HG03457 (cell line): ENCODE results near the gene THOC6.

ENCODE experiments used
- ATAC-seq: cut with Tn5 transposase; IDR thresholded peaks from one replicate; pipeline ENCODE4 v1.9.1; 2021; ENCODE audit warnings: moderate number of reproducible peaks; ENCODE audit not compliant: unreplicated experiment

Gene THOC6

DNA sequence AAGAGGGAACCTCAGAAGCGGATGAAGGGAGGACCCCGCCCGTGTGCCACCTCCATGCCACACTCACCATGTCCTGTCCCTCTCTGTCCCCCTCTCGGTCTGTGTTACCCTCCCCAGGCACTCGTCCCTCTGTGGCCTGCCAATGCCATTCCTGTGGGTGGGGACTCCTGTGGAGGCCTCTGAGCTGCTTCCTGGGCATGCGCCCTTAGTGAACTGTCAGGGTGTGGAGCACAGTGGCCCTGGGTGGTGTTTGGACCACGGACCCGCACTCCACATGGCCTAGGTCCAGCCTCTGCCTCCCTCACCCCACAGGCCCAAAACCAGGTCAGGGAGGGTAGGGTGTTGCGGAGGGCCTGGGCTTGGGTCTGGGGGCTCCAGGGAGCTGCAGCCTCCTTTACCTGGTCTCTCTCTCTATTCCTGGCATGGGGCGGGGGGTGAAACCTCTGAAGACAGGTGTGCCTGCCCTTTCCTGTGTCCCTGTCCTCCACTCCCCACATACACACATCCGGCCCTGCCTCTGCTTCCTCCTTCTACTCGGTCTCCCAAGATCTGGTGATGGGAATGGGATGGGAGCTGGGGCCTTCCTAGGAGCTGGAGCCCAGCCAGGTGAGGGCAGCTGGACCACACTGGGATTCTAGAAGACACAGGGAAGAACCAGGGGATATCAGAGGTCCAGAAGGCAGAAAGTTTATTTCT lies 32.1 kb upstream of the THOC6 start:
- no peak for ATAC-seq

DNA sequence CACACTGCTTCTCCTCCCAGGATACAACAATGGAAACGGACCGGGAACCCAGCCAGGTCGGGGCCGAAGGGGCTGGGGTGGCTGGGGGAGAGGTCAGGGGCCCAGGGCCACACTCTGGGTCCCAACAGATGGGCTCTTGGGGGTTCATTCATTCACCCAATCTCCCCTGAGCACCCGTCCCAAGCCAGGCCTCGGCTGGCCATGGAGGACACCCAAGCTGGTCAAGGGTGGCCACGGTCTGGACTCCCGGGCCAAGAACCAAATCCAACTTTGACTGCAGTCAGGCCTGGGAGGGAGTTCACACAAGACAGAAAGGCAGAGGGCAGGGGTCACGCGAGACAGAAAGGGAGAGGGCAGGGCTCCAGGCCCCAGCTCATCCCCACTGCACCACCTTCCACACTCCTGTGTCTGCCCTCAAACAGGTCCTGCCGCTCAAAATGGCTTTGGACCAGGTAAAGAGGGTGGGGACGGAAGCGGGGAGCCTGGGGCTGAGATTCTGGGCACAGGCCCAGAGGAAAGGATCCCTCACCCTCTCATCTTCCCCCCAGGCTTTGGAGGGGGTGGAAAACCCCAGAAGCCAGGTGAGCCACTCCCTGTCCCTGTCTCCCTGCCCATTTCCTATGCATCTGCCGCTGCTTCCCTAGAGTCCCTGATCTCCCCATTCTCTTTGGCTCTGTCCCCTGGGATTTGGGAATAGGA lies 31.3 kb upstream of the THOC6 start:
- ATAC-seq: no peak

DNA sequence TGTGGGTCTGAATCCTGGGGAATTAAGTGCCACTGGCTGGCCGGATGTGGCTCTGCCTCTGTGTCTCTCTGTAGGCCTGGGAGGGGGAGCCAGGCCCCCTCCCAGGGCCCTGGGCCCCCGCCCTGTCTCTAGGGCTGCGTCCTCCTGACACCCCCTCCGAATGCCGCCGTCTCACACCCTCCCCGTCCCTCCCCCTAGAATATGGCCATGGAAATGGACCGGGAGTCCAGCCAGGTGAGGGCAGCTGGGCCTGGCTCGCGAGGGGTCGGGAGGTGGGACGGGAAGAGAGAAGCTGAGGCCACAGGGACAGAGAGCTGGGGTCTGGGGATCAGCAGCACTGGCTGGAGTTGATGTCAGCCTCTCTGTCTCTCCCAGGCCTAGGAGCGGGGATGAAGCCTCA lies 27.5 kb upstream of the THOC6 start:
- ATAC-seq: no peak

DNA sequence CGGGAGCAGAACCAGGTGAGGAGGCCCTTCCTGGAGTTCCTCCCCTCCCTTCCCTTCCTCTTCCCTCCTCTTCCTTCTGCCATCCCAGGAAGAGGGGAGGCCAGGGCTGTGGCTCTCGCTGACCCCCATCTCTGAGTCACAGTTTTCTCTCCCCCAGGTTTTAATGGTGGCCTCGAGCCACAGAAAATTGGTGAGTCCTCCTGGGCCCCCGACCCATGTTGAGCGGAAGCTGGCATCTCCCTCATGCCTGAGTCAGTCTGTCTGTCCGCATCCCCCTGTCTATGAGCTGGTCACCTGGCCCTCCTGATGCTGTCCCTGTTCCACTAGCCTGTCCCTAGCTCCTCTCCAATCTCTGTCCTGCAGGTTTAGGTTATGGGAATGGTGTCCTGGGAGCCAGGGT lies 23.9 kb upstream of the THOC6 start:
- no peak for ATAC-seq

DNA sequence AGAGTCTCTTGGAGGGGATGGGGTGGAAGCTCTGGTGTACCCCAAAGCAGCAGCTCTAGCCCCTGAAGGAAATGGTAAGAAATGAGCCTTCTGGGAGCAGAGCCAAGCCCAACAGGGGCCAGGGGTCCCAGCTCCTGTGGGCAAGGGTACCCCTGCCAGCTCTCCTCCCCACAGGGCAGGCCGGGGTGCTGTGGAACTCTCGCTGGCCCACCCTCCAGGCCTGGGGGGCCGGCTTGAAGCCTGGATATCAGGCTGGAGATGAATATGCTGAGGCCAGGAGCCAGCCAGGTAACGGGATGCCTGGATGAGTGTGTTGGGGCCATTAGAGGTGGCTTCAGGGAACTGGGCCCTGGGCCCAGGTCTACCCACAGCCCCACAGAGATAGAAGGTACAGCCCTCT lies 23.3 kb upstream of the THOC6 start:
- no peak for ATAC-seq

DNA sequence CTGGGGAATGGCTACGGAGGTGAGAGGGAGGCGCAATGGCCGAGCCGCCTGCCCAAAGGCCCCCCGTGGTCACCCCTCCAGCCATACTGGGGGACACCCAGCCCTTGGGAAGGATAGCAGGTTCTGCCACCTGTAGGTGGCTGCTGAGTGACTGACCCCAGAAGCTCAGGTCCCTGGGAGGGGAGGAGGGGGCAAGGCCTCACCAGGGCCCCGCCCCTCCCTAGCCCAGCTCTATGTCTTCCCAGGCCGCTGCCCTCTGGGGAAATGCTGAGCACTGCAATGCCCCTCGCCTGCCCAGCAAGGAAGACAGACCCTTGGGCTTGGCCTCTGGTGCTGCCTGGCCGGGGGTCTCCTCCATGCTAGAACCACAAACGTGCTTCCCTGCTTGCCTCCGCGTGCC lies 22.5 kb upstream of the THOC6 start:
- ATAC-seq: no peak

DNA sequence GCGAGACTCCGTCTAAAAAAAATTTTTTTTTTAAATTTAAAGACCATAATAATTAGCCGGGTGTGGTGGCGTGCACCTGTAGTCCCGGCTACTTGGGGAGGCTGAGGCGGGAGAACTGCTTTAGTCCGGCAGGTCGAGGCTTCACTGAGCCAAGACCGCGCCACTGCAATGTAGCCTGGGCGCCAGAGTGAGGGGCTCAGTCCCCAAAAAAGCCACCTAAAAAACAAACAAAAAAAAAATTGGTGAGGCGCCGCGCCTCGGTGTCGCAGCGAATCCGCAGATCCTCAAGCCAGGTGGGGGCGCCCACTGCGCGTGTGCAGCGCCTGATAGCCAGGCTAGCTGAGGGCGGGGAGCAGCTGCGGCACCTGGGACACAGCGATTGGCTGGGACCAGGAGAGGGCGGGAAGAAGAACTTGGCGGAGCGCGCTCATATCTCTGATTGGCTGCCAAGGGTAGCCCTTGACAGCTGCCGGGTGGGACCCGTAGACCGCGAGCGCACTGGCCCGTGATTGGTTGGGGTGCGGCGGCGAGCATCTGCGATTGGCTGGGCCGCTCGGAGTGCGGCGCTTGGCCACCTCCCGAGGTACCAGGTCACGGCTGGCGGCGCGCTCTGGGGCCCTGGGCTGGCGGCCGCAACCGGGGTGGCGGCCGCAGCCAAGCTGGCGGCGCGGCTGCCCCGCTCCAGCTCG lies 20.1 kb upstream of the THOC6 start:
- ATAC-seq: peak; percentile 83

DNA sequence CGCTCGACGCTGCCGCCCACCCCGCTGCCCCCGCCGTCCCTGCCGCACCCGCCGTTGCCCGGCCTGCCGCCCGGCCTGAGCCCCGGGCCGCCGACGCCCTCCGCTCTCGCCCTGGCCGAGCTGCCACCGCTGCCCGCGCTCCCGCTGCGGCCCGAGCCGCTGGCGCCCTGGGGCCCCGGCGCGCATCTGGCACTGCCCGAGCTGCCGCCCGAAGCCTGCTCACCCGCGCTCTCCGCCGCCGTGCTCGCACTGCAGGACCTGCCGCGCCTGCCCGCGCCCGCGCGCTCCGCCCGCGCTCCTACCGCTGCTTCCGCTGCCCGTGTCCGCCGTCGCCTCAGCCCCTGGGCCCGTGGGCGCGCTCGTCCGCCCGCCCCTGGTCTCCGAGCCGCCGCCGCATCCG lies 19.5 kb upstream of the THOC6 start:
- no peak for ATAC-seq

DNA sequence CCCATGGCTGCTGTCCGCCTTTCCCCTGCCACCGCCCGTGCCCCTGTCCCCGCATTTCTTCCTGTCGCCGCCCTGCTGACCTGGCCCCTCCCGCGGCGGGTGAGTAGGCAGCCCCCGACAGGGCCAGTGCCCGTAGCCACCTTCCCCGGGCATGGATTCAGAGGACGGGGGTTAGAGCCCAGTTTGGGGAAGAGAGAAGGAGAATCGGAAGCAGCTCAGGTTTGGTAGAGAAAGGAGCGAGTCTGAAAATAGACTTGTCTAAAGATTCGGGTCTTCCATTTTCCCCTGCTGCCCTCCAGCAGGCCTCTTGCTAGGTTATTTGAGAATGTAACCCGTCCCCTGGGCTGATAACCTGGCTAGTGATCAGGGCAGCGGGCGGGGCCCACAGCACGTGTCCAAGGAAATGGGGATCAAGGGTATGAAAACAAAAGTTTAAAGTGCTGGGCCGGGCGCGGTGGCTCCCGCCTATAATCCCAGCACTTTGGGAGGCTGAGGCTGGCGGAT lies 19.0 kb upstream of the THOC6 start:
- no peak for ATAC-seq

DNA sequence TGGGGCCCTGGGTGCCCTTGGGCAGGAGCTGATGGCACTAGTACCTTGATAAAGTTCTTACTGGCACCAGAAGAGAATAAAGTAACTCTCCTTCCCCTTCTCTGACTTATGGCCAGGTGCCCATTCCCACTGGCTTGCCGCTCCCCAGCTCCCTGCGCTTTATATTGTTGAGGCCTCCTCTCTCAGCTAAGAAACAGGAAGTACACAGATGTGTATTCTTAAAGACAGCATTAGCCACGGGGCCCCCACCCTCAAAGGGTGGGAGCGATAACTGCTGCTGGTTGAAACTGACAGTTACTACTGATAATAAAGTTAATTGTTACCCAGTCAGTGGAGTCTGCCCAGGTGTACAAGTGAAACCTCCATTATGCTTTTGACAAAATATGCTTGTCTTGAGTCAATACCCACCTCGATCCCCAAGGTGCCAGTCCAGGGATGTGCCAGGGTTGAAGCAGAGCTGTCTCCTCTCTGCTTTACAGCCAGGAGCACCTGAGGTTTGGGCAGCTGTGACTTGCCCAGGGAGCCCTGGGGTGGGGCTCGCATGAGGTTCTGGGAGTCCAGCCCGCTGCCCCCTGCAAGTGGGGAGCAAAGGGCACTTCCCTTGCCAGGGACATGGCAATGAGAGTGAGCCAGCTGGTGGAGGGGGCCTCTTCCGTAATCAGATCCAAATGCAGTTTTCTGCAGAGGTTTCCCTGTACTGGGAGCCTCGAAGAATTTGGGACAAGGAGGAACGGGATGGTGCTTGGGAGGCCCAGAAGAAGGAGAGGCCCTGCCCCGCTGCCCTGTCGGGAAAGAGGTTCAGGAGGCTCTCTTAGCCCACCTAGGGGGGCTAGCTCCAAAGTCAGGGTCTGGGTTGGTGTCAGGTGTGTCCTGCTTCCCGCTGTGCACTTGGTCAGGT lies 16.5 kb upstream of the THOC6 start:
- ATAC-seq: no peak

DNA sequence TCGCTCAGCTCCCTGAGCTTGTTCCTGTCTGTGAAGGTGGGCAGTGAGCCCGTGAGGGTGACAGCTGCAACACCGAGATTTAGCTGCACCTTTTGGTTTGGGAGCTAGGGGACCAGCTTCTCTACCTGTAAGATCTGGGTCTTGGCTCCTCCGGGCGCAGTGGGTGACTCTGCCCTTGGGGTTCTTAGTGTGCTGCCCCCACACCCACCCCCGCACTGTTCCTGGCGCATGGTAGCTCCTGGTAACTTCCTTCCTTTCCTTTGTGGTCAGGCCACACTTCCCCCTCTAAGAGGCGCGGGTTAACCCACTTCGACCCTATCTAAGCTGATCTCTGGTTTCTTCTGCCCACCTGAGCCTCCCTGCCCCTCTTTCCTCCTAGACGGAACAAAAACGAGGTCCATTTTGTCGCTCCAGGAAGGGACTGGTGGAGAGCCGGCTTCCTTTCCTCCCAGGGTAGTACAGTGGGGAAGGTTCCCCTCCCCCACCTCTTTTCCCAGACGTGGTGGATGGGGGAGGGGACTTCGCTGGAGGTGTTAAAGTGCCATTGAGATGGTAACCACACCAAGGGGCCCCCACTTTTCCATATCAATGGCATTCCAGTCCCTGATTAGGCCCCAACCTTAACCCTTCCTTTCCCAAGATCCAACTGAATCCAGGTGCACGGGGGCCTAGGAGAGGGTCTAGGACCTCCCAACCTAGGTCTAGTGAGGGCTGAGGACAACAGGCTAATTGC lies 15.7 kb upstream of the THOC6 start:
- no peak for ATAC-seq

DNA sequence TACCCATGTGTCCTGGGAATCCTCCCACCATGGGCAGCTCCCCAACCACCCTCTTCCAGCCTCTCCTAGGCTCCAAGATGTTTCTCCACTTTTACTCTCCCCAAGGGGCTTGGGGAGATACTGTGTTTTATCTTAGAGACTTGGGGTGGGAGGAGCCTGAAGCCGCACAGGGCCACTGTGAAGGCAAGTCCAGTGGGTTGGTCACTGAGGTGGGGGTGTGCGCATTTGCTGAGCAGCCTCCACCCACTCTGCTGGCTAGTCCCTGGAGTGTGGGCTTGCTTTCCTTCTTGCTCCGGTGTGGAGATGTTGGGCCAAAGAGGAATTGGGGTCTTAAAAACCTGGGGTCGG lies 15.2 kb upstream of the THOC6 start:
- no peak for ATAC-seq

DNA sequence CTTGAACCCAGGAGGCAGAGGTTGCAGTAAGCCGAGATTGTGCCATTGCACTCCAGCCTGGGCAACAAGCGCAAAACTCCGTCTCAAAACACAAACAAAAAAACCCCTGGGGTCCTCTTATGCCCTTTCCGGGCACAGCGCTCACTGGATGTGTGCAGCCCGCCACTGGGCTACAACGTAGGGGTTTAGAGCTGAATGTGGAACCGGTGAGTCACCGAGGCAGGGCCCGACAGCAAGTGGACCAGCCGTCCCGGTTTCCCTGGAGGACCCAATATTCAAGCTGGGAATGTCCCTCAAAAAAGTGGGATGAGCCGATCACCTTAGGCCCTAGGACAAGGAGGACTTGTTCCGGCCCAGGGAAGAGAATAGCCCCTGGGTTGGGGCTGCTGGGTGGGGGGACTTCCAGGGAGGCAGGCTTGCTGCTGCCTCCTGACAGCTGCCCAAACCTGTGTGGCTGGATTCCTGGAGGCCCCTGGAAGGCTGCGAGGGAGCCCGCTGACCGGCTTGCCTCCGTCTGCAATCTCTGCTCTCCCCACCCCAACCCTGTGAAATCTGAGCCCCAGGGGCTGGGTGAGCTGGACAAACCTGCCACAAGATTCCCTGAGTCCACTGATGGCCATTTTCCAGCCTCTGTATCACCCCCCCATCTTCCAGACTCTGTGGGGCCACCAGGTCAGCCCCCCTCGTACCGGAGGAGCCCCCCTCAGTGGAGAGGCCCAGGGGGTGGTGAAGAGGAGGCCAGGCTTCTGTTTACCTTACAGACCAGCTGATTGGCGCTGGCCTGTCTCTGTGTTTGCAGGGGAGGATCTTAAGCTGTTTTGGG lies 14.1 kb upstream of the THOC6 start:
- no peak for ATAC-seq

DNA sequence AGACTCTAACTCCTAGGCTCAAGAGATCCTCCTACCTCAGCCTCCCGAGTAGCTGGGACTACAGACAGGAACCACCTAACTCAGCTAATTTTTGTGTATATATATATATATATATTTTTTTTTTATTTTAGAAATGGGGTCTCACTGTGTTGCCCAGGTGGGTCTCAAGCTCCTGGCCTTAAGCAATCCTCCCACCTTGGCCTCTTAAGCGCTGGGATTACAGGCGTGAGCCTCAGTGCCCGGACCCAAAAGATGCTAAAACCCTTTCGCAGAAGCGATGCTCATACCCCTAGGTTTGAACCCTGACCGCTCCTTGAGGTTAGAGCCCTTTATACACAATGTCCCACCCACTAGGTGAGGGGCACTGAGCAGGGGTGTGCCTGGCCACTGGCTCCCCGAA lies 13.3 kb upstream of the THOC6 start:
- no peak for ATAC-seq

DNA sequence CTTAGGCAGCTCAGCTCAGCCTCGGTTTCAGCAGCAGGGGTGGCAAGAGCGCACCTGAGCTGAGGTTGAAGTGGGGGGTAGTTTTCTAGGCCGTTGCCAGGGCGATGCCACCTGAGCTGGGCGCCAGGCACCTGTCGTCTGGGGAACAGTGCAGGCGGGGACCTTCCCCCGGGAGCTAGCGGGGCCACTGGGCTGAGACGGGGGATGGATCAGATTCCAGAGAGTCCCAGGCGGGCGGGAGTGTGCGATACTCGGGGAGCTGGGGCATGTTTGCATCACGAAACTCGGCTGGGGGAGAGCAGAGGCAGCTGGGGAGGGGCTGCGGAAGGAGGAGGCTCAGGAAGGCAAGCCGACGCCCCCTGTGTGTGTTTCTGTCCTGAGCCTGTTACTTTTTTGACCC lies 11.6 kb upstream of the THOC6 start:
- no peak for ATAC-seq

DNA sequence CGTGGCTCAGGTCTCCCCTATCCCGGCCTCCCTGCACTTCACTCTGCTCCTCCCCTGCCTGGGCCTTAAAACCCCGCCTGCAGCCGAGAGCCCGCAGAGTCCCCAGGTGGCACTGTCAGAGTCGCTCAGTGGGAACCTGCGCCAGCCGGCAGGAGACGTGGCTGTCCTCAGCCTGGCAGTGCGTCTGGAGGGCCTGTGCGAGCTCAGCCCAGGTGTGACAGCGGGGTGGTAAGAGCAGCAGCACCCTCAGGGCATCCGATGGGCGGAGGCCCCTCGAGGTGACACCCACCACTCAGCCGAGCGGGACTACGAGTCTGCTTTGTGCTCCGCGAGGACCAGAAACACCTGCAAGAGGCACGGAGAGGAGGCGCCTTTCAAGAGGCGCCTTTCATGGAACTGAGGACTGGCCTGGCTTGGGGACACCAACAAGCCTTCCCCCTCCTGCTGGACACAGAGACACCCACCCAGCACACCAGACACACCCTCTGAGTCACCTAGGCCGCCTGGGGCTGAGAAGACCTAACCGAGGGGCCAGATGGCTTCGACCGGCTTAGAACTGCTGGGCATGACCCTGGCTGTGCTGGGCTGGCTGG lies 10.9 kb upstream of the THOC6 start, which contains the start of gene CLDN9:
Gene CLDN9 (plus strand): TSS at position 96 of the 593 bp plus-strand sequence. CDS start 440 bp downstream, at position 536.
- ATAC-seq: no peak

DNA sequence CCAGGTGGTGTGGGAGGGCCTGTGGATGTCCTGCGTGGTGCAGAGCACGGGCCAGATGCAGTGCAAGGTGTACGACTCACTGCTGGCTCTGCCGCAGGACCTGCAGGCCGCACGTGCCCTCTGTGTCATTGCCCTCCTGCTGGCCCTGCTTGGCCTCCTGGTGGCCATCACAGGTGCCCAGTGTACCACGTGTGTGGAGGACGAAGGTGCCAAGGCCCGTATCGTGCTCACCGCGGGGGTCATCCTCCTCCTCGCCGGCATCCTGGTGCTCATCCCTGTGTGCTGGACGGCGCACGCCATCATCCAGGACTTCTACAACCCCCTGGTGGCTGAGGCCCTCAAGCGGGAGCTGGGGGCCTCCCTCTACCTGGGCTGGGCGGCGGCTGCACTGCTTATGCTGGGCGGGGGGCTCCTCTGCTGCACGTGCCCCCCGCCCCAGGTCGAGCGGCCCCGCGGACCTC lies 10.3 kb upstream of the THOC6 start:
- no peak for ATAC-seq

DNA sequence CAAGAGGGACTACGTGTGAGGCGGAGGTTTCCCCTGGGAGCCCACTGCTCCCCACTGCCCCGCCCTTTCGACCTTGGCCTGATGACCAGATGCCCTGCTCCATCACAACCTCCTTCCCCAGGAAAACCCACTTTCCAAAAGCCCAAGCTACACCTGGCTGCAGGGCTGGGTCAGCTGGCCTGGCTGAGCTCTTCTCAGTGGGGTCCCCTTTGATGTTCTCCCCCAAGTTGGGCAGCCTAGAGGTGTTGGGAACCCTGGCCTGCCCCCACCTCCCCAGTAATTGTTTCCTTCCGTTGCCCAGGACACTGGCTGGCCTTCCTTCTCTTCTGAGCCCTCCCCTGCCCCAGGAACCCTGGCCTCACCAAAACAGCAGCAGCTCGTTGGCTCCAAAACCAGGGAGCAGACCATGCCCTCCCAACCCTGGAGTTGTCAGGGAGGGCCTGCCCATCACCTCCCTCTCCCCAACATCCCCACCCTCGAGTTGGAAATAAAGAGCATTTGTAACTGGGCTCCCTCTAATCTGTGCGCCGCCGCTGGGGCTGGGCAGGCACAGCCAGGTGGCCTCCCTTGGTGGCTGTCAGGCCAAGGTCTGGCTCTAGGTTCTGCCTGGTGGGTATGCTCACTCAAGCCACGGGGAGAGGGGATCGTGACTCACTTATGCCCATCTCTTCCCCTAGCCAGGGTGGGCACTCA lies 9.7 kb upstream of the THOC6 start:
- no peak for ATAC-seq
